Muscle layer of colon (tissue), 2 donors: ENCODE measurements around the gene PPP1R1C.

Source experiments
- H3K27ac ChIP-seq: one replicate; pipeline ENCODE4 v1.7.0; 2013; ENCODE audit warnings: low read depth, mild to moderate bottlenecking, low read length, moderate library complexity
- H3K27me3 ChIP-seq, 2 donors: one replicate each; pipeline ENCODE4 v1.7.0; 2013; ENCODE audit warnings: low read length in 2 of 2, mild to moderate bottlenecking in 2 of 2; ENCODE audit not compliant: insufficient read depth in 2 of 2, control insufficient read depth in 1 of 2
- H3K36me3 ChIP-seq: one replicate; pipeline ENCODE4 v1.7.0; 2013; ENCODE audit warnings: mild to moderate bottlenecking, low read length; ENCODE audit not compliant: insufficient read depth
- H3K4me1 ChIP-seq: one replicate; pipeline ENCODE4 v1.7.0; 2013; ENCODE audit warnings: mild to moderate bottlenecking, low read length; ENCODE audit not compliant: insufficient read depth
- H3K4me3 ChIP-seq, 2 donors: one replicate each; pipeline ENCODE4 v1.7.0; 2013; ENCODE audit warnings: low read length in 2 of 2, low read depth in 1 of 2, mild to moderate bottlenecking in 1 of 2, moderate library complexity in 1 of 2
- H3K9ac ChIP-seq: one replicate; pipeline ENCODE4 v1.7.0; 2013; ENCODE audit warnings: low read length
- H3K9me3 ChIP-seq: one replicate; pipeline ENCODE4 v1.7.0; 2013; ENCODE audit warnings: mild to moderate bottlenecking, low read length
- donor health status: abdominal sarcoma.
- donor health status: Adenocarcinoma of cecum.

PPP1R1C gene

GRCh38 chr2:182133195-182133891 is 147.7 kb downstream of the PPP1R1C start:
- H3K9ac ChIP-seq = no peak overlapping the region
- H3K36me3 ChIP-seq = no peaks in the 10 kb centered on the region
- H3K27me3 ChIP-seq = no peaks in the 10 kb centered on the region
- no peaks in the 10 kb centered on the region for H3K4me1 ChIP-seq
- H3K4me3 ChIP-seq = no peak overlapping the region
- no peak overlapping the region for H3K27ac ChIP-seq
- no peaks in the 10 kb centered on the region for H3K9me3 ChIP-seq

GRCh38 chr2:182134201-182134600 is 148.5 kb downstream of the PPP1R1C start:
- H3K27me3 ChIP-seq = no peaks in the 10 kb centered on the region
- H3K27ac ChIP-seq = no peak overlapping the region
- H3K9me3 ChIP-seq = no peaks in the 10 kb centered on the region
- no peak overlapping the region for H3K9ac ChIP-seq
- no peaks in the 10 kb centered on the region for H3K4me1 ChIP-seq
- H3K36me3 ChIP-seq = no peaks in the 10 kb centered on the region
- no peak overlapping the region for H3K4me3 ChIP-seq

GRCh38 chr2:182142062-182142461 is 156.4 kb downstream of the PPP1R1C start:
- H3K9ac ChIP-seq = no peak overlapping the region
- H3K27ac ChIP-seq = no peak overlapping the region
- H3K36me3 ChIP-seq = no peaks in the 10 kb centered on the region
- H3K4me3 ChIP-seq = no peak overlapping the region
- no peaks in the 10 kb centered on the region for H3K4me1 ChIP-seq
- H3K9me3 ChIP-seq = no peaks in the 10 kb centered on the region
- H3K27me3 ChIP-seq = no peaks in the 10 kb centered on the region

- H3K27ac ChIP-seq = no peak overlapping the region
- no peaks in the 10 kb centered on the region for H3K36me3 ChIP-seq
- H3K27me3 ChIP-seq = no peaks in the 10 kb centered on the region
- H3K4me3 ChIP-seq = no peak overlapping the region
- H3K9me3 ChIP-seq = no peaks in the 10 kb centered on the region
- H3K4me1 ChIP-seq = no peaks in the 10 kb centered on the region
- no peak overlapping the region for H3K9ac ChIP-seq
Measured at GRCh38 chr2:182144041-182144775, 158.6 kb downstream of the PPP1R1C start.

GRCh38 chr2:182144776-182145165 is 159.1 kb downstream of the PPP1R1C start:
- Histone ChIP-seq H3K4me1 (no peaks in the 10 kb centered on the region), H3K9me3 (no peaks in the 10 kb centered on the region), H3K27me3 (no peaks in the 10 kb centered on the region), H3K4me3 (no peak overlapping the region), H3K27ac (no peak overlapping the region), H3K9ac (no peak overlapping the region), H3K36me3 (no peaks in the 10 kb centered on the region)

- no peak overlapping the region for H3K27ac ChIP-seq
- no peaks in the 10 kb centered on the region for H3K36me3 ChIP-seq
- no peaks in the 10 kb centered on the region for H3K4me1 ChIP-seq
- H3K4me3 ChIP-seq = no peak overlapping the region
- no peaks in the 10 kb centered on the region for H3K9me3 ChIP-seq
- no peak overlapping the region for H3K9ac ChIP-seq
- no peaks in the 10 kb centered on the region for H3K27me3 ChIP-seq
Measured at GRCh38 chr2:182148344-182148743, 162.7 kb downstream of the PPP1R1C start.

- H3K9me3 ChIP-seq = no peaks in the 10 kb centered on the region
- H3K36me3 ChIP-seq = no peaks in the 10 kb centered on the region
- no peaks in the 10 kb centered on the region for H3K27me3 ChIP-seq
- no peak overlapping the region for H3K4me3 ChIP-seq
- H3K9ac ChIP-seq = no peak overlapping the region
- no peaks in the 10 kb centered on the region for H3K4me1 ChIP-seq
- H3K27ac ChIP-seq = no peak overlapping the region
Measured at GRCh38 chr2:182163878-182164277, 178.2 kb downstream of the PPP1R1C start.

- no peak overlapping the region for H3K4me3 ChIP-seq
- H3K9me3 ChIP-seq = no peaks in the 10 kb centered on the region
- H3K4me1 ChIP-seq = no peaks in the 10 kb centered on the region
- no peaks in the 10 kb centered on the region for H3K27me3 ChIP-seq
- H3K36me3 ChIP-seq = no peaks in the 10 kb centered on the region
- H3K9ac ChIP-seq = no peak overlapping the region
- no peak overlapping the region for H3K27ac ChIP-seq
Measured at GRCh38 chr2:182164686-182165085, 179.0 kb downstream of the PPP1R1C start.

GRCh38 chr2:182165202-182165601 is 179.5 kb downstream of the PPP1R1C start:
- H3K4me1 ChIP-seq = no peaks in the 10 kb centered on the region
- no peaks in the 10 kb centered on the region for H3K9me3 ChIP-seq
- no peaks in the 10 kb centered on the region for H3K27me3 ChIP-seq
- no peaks in the 10 kb centered on the region for H3K36me3 ChIP-seq
- H3K9ac ChIP-seq = no peak overlapping the region
- no peak overlapping the region for H3K4me3 ChIP-seq
- no peak overlapping the region for H3K27ac ChIP-seq

- no peaks in the 10 kb centered on the region for H3K36me3 ChIP-seq
- H3K27me3 ChIP-seq = no peaks in the 10 kb centered on the region
- no peak overlapping the region for H3K27ac ChIP-seq
- no peaks in the 10 kb centered on the region for H3K9me3 ChIP-seq
- H3K4me1 ChIP-seq = no peaks in the 10 kb centered on the region
- no peak overlapping the region for H3K9ac ChIP-seq
- no peak overlapping the region for H3K4me3 ChIP-seq
Measured at GRCh38 chr2:182166406-182166805, 180.8 kb downstream of the PPP1R1C start.

- Histone ChIP-seq H3K4me1 (no peaks in the 10 kb centered on the region), H3K36me3 (no peaks in the 10 kb centered on the region), H3K27me3 (no peaks in the 10 kb centered on the region), H3K9ac (no peak overlapping the region), H3K4me3 (no peak overlapping the region), H3K27ac (no peak overlapping the region), H3K9me3 (no peaks in the 10 kb centered on the region)
Measured at GRCh38 chr2:182166841-182167240, 181.2 kb downstream of the PPP1R1C start.
